Immature natural killer cell (primary cell): ENCODE results near the gene KIF27. TPM values are rescaled to one million over a fixed set of nuclear protein-coding genes. Genes with fewer than 3 reads are reported as not detected.
A peak's percentile ranks its signal among the peaks of the same experiment; 100 is the strongest.
"Not testable (repeated sequence)": the region's sequence is repeated elsewhere in the genome, so short reads cannot be mapped to it uniquely, and the experiment has no call there.

Source experiments
- DNase-seq, 3 donors: peaks; one replicate each; pipeline ENCODE4 v3.0.0; 2022; ENCODE audit warnings: mixed read lengths in 1 of 3
- H3K27ac Mint-ChIP-seq, 6 donors: one replicate each; pipeline ENCODE4 v1.8.0; 2020; ENCODE audit warnings: mixed read lengths in 6 of 6, mild to moderate bottlenecking in 5 of 6, inconsistent platforms in 4 of 6, moderate library complexity in 3 of 6
- H3K27me3 Mint-ChIP-seq, 3 donors: one replicate each; pipeline ENCODE4 v1.8.0; 2020 to 2021; ENCODE audit warnings: low read depth in 3 of 3, mild to moderate bottlenecking in 3 of 3, mixed read lengths in 3 of 3, moderate library complexity in 3 of 3, inconsistent platforms in 1 of 3
- H3K36me3 Mint-ChIP-seq, 3 donors: one replicate each; pipeline ENCODE4 v1.8.0; 2020; ENCODE audit warnings: mixed read lengths in 3 of 3, inconsistent platforms in 2 of 3, mild to moderate bottlenecking in 2 of 3
- H3K4me1 Mint-ChIP-seq, 2 donors: one replicate each; pipeline ENCODE4 v1.8.0; 2020; ENCODE audit warnings: inconsistent platforms in 2 of 2, mild to moderate bottlenecking in 2 of 2, mixed read lengths in 2 of 2, moderate library complexity in 1 of 2
- H3K4me3 Mint-ChIP-seq, 5 donors: one replicate each; pipeline ENCODE4 v1.8.0; 2020; ENCODE audit warnings: mild to moderate bottlenecking in 5 of 5, mixed read lengths in 5 of 5, inconsistent platforms in 3 of 5, moderate library complexity in 3 of 5
- H3K9me3 Mint-ChIP-seq, 6 donors: one replicate each; pipeline ENCODE4 v1.8.0; 2020; ENCODE audit warnings: mild to moderate bottlenecking in 6 of 6, mixed read lengths in 6 of 6, inconsistent platforms in 4 of 6, moderate library complexity in 3 of 6
- polyA plus RNA-seq, 3 donors: library from polyadenylated mRNA; unstranded; fragments of 300-500 nt; fragmentation: Illumina TruSeq; gene quantifications; one replicate each; pipeline ENCODE4 v1.2.3, GENCODE V29; 2021

KIF27 gene
- polyA plus RNA-seq: 1 to 10 TPM; 1.5 to 1.8 (median 1.8) TPM

DNA sequence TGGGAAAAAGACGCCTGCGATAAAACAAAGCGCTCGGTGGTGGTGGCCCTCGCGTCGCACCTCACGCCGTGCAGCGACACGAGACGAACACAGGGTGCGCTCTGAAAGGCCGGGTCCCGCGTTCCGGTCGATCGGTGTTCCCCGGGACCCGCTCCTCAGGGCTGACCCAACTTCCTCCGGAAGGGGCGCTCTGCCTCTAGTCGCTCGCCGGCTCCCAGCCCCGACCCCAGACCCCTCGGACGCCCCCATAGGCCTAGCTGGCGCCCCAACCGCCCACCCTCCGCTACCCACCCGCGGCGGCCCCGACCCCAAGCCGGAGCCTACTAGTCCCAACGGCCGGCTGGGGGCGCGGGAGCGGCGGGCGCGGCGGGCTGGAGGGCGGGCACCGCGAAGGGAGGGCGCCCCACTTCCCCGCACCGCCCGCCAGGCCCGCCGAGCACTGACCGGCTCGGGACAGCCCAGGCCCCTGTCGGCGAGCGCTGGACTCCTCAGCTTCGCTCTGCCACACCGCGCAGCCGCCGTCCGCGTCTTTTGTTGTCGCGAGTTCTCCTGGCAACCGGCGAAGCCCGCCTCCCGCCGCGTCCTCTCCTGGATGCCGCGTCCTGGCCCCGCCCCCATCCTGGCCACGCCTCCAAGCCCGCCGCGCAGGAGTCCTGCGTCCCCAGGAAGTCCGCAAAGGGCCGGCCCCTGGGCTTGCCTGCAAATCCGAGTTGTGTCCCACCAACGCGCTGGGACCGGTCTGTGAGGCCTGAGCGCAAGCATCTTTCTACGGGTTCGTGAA, at the start of gene KIF27:
Gene KIF27 (minus strand): TSS at position 506 of the 781 bp plus-strand sequence. CDS start 5,841 bp downstream, outside the sequence.
- peaks cover 3 to 10% (median 7%) of the 10 kb centered on the region in 3 donors for H3K27me3 Mint-ChIP-seq
- H3K4me1 Mint-ChIP-seq: peaks cover 13 to 16% of the 10 kb centered on the region in 2 donors
- peak; percentile 97 to 98 (median 97) for DNase-seq
- no peaks in the 10 kb centered on the region for H3K36me3 Mint-ChIP-seq
- H3K9me3 Mint-ChIP-seq: no peaks in the 10 kb centered on the region
- peak within 1 kb of the TSS; percentile 92 to 96 (median 94) for H3K27ac Mint-ChIP-seq
- H3K4me3 Mint-ChIP-seq: peak within 1 kb of the TSS; percentile 87 to 91 (median 88)

DNA sequence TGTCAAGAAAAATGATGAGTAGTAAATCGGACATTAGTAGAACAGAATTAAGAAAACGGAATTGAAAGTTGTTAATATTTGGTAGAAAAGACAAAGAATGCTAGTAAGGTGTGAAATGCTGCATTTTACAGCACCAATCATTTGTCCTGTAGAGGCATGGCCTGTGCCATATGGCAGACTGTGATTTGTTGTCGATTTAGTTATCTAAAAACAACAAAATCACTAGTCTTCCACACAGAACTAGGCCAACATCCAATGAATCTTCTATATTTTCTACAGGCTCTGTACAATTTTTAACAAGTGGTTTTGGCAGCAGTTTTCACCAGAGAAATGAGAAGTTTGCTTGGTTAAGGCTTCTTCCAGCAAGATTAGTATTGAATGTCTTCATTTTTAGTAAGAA, 48.4 kb upstream of the KIF27 start:
- Mint-ChIP-seq H3K36me3 (peaks cover 35 to 66% (median 49%) of the 10 kb centered on the region in 3 donors), H3K9me3 (no peaks in the 10 kb centered on the region), H3K27me3 (peaks cover 2 to 25% (median 17%) of the 10 kb centered on the region in 3 donors), H3K4me1 (peaks cover 24 to 63% of the 10 kb centered on the region in 2 donors), H3K4me3 (no peak overlapping the region), H3K27ac (peak overlapping the region in 3 of 6 donors; percentile 4 to 55 (median 48))
- DNase-seq: no peak

GRCh38 chr9:83967073-83967472, 45.8 kb upstream of the KIF27 start:
- Mint-ChIP-seq H3K27me3 (peaks cover 2 to 21% (median 19%) of the 10 kb centered on the region in 3 donors), H3K9me3 (no peaks in the 10 kb centered on the region), H3K27ac (peak overlapping the region in 5 of 6 donors; percentile 6 to 66 (median 46)), H3K36me3 (peaks cover 26 to 49% (median 36%) of the 10 kb centered on the region in 3 donors), H3K4me3 (no peak overlapping the region), H3K4me1 (peaks cover 7 to 38% of the 10 kb centered on the region in 2 donors)
- no peak for DNase-seq

DNA sequence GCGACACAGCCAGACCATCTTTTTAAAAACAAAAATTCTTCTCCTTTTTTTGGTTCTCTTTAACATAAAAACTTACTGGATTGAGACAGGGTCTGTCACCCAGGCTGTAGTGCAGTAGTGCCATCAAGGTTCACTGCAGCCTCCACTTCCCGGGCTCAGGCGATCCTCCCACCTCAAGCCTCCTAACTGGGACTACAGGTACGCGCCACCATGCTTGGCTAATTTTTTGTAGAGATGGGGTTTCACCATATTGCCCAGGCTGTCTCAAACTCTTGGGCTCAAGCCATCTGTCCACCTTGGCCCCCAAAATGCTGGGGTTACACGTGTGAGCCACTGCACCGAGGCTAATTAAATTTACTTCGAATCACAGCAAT, 45.0 kb upstream of the KIF27 start:
- peaks cover 4 to 29% of the 10 kb centered on the region in 2 donors for H3K4me1 Mint-ChIP-seq
- peaks cover 17 to 40% (median 27%) of the 10 kb centered on the region in 3 donors for H3K36me3 Mint-ChIP-seq
- no peaks in the 10 kb centered on the region for H3K9me3 Mint-ChIP-seq
- H3K27ac Mint-ChIP-seq: peak overlapping the region in 5 of 6 donors; percentile 33 to 81 (median 66)
- H3K27me3 Mint-ChIP-seq: peaks cover 2 to 18% (median 14%) of the 10 kb centered on the region in 3 donors
- H3K4me3 Mint-ChIP-seq: no peak overlapping the region
- DNase-seq: no peak

DNA sequence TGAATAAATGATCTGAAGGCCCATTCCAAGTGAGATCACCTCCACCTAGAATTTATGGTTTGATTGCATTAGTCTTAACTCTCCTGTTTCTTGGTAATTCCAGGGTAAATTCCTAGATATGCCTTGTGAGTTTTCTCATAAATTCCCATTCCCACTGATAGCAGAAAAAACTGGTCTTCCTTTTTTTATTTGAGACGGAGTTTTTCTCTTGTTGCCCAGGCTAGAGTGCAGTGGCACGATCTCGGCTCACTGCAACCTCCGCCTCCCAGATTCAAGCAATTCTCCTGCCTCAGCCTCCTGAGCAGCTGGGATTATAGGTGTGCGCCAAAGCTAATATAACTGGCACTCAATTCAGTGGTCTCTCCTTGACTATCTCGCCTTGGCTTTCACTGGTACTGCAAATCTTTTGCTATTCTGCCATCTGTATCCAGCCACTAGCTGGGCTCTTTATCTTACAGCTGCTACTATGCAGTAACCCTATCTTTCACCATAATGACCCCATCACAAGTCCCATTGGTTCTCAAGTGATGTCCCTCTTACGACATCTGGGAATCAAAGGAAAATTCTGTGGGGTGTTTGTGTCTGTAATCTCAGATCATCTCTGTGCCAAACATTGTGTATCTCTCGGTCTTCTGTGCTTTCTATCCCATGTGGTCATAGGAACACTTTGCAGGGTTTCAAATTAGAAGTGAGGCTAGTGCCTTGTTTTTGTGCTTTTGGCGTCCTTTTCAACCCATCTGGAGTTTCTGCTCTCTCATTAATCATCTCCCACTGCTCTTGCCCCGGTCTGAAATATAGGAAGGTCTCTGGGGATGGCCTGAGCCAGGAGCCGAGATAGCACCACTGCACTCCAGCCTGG, 44.3 kb upstream of the KIF27 start:
- Mint-ChIP-seq H3K4me1 (peaks cover 4 to 23% of the 10 kb centered on the region in 2 donors), H3K27ac (peak overlapping the region; percentile 21 to 81 (median 71))

GRCh38 chr9:83964973-83965349, 43.7 kb upstream of the KIF27 start:
- Mint-ChIP-seq H3K27ac (peak overlapping the region in 5 of 6 donors; percentile 30 to 81 (median 60)), H3K9me3 (no peaks in the 10 kb centered on the region), H3K27me3 (peaks cover 2 to 18% (median 14%) of the 10 kb centered on the region in 3 donors), H3K4me1 (peaks cover 4 to 17% of the 10 kb centered on the region in 2 donors), H3K4me3 (no peak overlapping the region), H3K36me3 (peaks cover 5 to 27% (median 15%) of the 10 kb centered on the region in 3 donors)
- no peak for DNase-seq

More for the DNA sequence above, 44.3 kb upstream of the KIF27 start:
- H3K9me3 Mint-ChIP-seq: no peaks in the 10 kb centered on the region
- peaks cover 12 to 34% (median 21%) of the 10 kb centered on the region in 3 donors for H3K36me3 Mint-ChIP-seq
- no peak for DNase-seq
- H3K4me3 Mint-ChIP-seq: no peak overlapping the region
- H3K27me3 Mint-ChIP-seq: peaks cover 2 to 18% (median 14%) of the 10 kb centered on the region in 3 donors

DNA sequence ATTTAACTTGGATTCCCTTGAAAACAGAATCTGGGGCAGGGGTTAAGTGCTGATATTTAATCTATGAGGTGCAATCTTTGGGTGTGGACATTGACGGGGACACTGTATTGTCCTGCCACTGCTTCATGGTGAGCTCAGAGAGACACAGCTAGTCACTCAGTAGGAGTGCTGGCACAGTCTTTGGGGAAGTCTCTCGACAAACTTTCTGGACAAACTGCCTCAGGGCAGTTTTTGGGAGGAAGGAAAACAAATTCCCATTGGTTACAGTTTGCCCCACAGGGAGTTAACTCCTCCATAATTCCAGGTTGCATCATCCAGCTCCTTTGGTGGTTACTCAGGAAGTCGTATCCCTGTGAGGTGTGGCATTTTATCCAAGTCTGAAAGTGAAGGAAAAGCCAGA, 40.9 kb upstream of the KIF27 start:
- no peak overlapping the region for H3K27ac Mint-ChIP-seq
- H3K4me1 Mint-ChIP-seq: peaks cover 2 to 7% of the 10 kb centered on the region in 2 donors

GRCh38 chr9:83960991-83961390, 39.8 kb upstream of the KIF27 start:
- DNase-seq: no peak
- Mint-ChIP-seq H3K4me3 (no peak overlapping the region), H3K4me1 (peaks cover 13% of the 10 kb centered on the region in 2 donors), H3K27me3 (peaks cover 5 to 11% (median 7%) of the 10 kb centered on the region in 3 donors), H3K27ac (no peak overlapping the region), H3K36me3 (no peaks in the 10 kb centered on the region), H3K9me3 (no peaks in the 10 kb centered on the region)

More for the DNA sequence above, 40.9 kb upstream of the KIF27 start:
- Mint-ChIP-seq H3K4me3 (no peak overlapping the region), H3K27me3 (peaks cover 2 to 18% (median 9%) of the 10 kb centered on the region in 3 donors), H3K36me3 (peaks cover 0 to 5% (median 4%) of the 10 kb centered on the region in 3 donors), H3K9me3 (no peaks in the 10 kb centered on the region)
- no peak for DNase-seq

GRCh38 chr9:83959061-83959460, 37.8 kb upstream of the KIF27 start:
- no peak overlapping the region for H3K27ac Mint-ChIP-seq
- no peak for DNase-seq
- H3K36me3 Mint-ChIP-seq: no peaks in the 10 kb centered on the region
- no peak overlapping the region for H3K4me3 Mint-ChIP-seq
- no peaks in the 10 kb centered on the region for H3K9me3 Mint-ChIP-seq
- peaks cover 23% of the 10 kb centered on the region in 2 donors for H3K4me1 Mint-ChIP-seq
- peaks cover 0 to 5% (median 3%) of the 10 kb centered on the region in 3 donors for H3K27me3 Mint-ChIP-seq

DNA sequence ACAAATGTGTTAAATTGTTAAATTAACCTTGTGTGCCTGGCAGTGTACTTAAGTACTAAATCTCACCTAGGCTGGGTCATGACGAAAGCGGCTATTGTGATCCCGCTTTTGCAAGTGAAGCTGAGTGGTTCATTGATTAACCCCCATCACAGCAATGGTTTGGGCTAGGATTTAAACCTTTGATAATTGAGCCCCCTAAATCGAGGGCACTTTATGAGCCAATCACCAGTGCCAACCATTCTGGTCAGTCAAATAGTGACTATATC, 35.9 kb upstream of the KIF27 start:
- Mint-ChIP-seq H3K36me3 (no peaks in the 10 kb centered on the region), H3K4me1 (peaks cover 23% of the 10 kb centered on the region in 2 donors), H3K27ac (peak overlapping the region; percentile 82 to 94 (median 89)), H3K27me3 (peaks cover 0 to 5% (median 3%) of the 10 kb centered on the region in 3 donors), H3K4me3 (peak overlapping the region; percentile 97 to 99 (median 98)), H3K9me3 (no peaks in the 10 kb centered on the region)
- no peak for DNase-seq

GRCh38 chr9:83956436-83957247, 35.4 kb upstream of the KIF27 start:
- Mint-ChIP-seq H3K4me1 (peaks cover 23% of the 10 kb centered on the region in 2 donors), H3K27ac (peak overlapping the region; percentile 82 to 94 (median 92)), H3K9me3 (no peaks in the 10 kb centered on the region), H3K27me3 (peaks cover 0 to 5% (median 3%) of the 10 kb centered on the region in 3 donors), H3K36me3 (no peaks in the 10 kb centered on the region), H3K4me3 (peak overlapping the region; percentile 97 to 99 (median 98))
- DNase-seq: peak; percentile 54 to 62 (median 62)

- Mint-ChIP-seq H3K4me1 (peaks cover 23% of the 10 kb centered on the region in 2 donors), H3K27me3 (peaks cover 0 to 5% (median 3%) of the 10 kb centered on the region in 3 donors), H3K27ac (peak overlapping the region; percentile 82 to 94 (median 92)), H3K36me3 (no peaks in the 10 kb centered on the region), H3K4me3 (peak overlapping the region; percentile 97 to 99 (median 98)), H3K9me3 (no peaks in the 10 kb centered on the region)
- peak in 1 of 3 donors; percentile 33 for DNase-seq
Measured at GRCh38 chr9:83956086-83956435, 34.8 kb upstream of the KIF27 start.

- not testable (repeated sequence) for H3K4me1 Mint-ChIP-seq, DNase-seq, H3K27me3 Mint-ChIP-seq, H3K9me3 Mint-ChIP-seq, H3K4me3 Mint-ChIP-seq, H3K27ac Mint-ChIP-seq
- H3K36me3 Mint-ChIP-seq: peaks cover 6 to 15% (median 13%) of the 10 kb centered on the region in 3 donors
Measured at GRCh38 chr9:83948096-83948495, 26.9 kb upstream of the KIF27 start.
